ES-I3 (cell line): ENCODE measurements around the gene MAPKAPK3.
"Not testable (repeated sequence)": the region's sequence is repeated elsewhere in the genome, so short reads cannot be mapped to it uniquely, and the experiment has no call there.

Source experiments
- H3K36me3 ChIP-seq: 2 replicates; pipeline ENCODE4 v1.6.1; 2013; ENCODE audit warnings: mild to moderate bottlenecking, low read length, control low read depth, moderate library complexity; ENCODE audit not compliant: insufficient read depth
- H3K4me1 ChIP-seq: 2 replicates; pipeline ENCODE4 v1.6.1; 2013; ENCODE audit warnings: mild to moderate bottlenecking, control low read depth, low read length; ENCODE audit not compliant: insufficient read depth
- H3K9ac ChIP-seq: 2 replicates; pipeline ENCODE4 v1.6.1; 2013; ENCODE audit warnings: low read depth, mild to moderate bottlenecking, low read length, moderate library complexity
- H3K9me3 ChIP-seq: 2 replicates; pipeline ENCODE4 v1.6.1; 2013; ENCODE audit warnings: mild to moderate bottlenecking, low read length, moderate library complexity; ENCODE audit not compliant: control insufficient read depth, insufficient read depth

The MAPKAPK3 gene

DNA sequence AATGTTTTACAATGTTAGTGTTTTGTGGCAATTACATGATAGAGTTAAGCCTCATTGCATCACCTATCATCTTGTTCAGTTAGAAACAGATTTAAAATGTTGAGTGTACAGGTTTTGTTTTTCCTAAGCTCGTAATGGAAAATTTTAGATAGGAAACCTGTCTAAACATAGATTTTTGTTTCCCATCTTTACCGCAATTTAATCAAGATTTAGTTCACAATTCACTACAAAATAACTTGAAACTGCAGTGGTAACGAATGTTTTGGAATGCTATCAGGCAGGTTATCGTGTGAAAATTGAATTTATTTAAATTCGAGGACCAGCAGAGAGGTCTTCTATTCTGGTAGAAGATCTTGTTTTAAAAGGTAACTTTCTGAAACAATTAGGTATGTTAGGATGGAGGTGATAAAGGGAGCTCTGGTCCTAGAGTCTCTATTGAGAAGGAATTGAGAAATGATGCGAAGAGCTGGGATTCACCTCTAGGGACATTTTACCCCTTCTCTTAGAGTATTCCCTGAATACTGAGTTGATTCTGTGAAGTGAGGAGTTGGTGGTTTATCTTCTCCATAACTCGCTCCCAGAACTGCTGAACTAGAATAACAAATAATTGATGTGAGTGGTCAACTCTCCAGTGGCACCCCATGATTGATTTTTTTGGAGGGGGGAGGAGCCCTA is 59.2 kb downstream of the MAPKAPK3 start:
- Histone ChIP-seq H3K36me3 (no peaks in the 10 kb centered on the region), H3K9me3 (no peaks in the 10 kb centered on the region), H3K4me1 (peaks cover 14% of the 10 kb centered on the region), H3K9ac (peak overlapping the region; percentile 72)

- no peak overlapping the region for H3K9ac ChIP-seq
- no peaks in the 10 kb centered on the region for H3K36me3 ChIP-seq
- peaks cover 4% of the 10 kb centered on the region for H3K9me3 ChIP-seq
- H3K4me1 ChIP-seq: peaks cover 16% of the 10 kb centered on the region
Measured at GRCh38 chr3:50687127-50687751, 70.3 kb downstream of the MAPKAPK3 start.

DNA sequence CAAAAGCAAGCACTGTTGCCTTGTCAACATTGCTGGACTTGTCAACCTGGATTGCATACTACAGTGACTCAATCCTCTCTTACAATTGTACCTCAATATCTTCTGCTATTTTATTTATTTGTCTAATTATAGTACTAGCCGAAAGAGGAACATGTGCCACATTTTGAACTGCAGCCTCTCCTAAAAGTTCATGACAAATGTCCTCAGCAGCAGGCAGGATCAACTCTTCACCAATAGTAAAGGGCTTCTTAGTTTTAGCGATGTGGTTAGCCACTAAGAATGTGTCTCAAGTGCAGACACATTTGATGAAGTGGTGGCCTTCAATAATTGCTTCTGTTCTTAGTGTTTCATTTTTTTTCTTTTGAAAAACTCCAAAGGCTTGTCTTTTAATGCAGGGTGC is 71.0 kb downstream of the MAPKAPK3 start:
- peaks cover 16% of the 10 kb centered on the region for H3K4me1 ChIP-seq
- H3K9me3 ChIP-seq: peaks cover 4% of the 10 kb centered on the region

GRCh38 chr3:50688602-50689001 is 71.7 kb downstream of the MAPKAPK3 start:
- H3K9ac ChIP-seq, H3K9me3 ChIP-seq, H3K36me3 ChIP-seq: not testable (repeated sequence)
- peaks cover 16% of the 10 kb centered on the region for H3K4me1 ChIP-seq

More for the DNA sequence above, 71.0 kb downstream of the MAPKAPK3 start:
- Histone ChIP-seq H3K9ac (no peak overlapping the region), H3K36me3 (no peaks in the 10 kb centered on the region)

DNA sequence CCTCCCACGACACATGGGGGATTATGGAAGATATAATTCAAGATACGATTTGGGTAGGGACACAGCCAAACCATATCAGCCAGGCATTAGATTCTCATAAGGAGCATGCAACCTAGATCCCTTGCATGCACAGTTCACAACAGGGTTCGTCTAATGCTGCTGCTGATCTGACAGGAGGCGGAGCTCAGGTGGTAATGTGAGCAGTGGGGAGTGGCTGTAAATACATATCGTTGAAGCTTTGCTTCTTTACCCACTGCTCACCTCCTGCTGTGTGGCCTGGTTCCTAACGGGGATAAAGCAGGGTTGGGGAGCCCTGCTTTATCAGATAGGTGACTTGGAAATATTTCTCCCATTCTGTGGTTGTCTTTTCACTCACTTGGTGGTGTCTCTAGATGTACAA is 72.6 kb downstream of the MAPKAPK3 start:
- Histone ChIP-seq H3K4me1 (peaks cover 12% of the 10 kb centered on the region), H3K36me3 (no peaks in the 10 kb centered on the region), H3K9ac (no peak overlapping the region), H3K9me3 (peaks cover 4% of the 10 kb centered on the region)

- H3K36me3 ChIP-seq: no peaks in the 10 kb centered on the region
- no peaks in the 10 kb centered on the region; the same call in 1 of the 2 replicates for H3K9me3 ChIP-seq
- H3K9ac ChIP-seq: no peak overlapping the region
- no peaks in the 10 kb centered on the region for H3K4me1 ChIP-seq
Measured at GRCh38 chr3:50695031-50695430, 78.1 kb downstream of the MAPKAPK3 start.

- no peaks in the 10 kb centered on the region for H3K4me1 ChIP-seq
- H3K9ac ChIP-seq: no peak overlapping the region
- H3K36me3 ChIP-seq: no peaks in the 10 kb centered on the region
- H3K9me3 ChIP-seq: peaks cover 4% of the 10 kb centered on the region; the same call in 1 of the 2 replicates
Measured at GRCh38 chr3:50696276-50696675, 79.3 kb downstream of the MAPKAPK3 start.

- H3K9me3 ChIP-seq: peaks cover 9% of the 10 kb centered on the region
- H3K36me3 ChIP-seq: no peaks in the 10 kb centered on the region
- no peak overlapping the region for H3K9ac ChIP-seq
- no peaks in the 10 kb centered on the region for H3K4me1 ChIP-seq
Measured at GRCh38 chr3:50698269-50698668, 81.3 kb downstream of the MAPKAPK3 start.
